ENCODE data around the gene RNF26.
A peak's percentile ranks its signal among the peaks of the same experiment; 100 is the strongest.

RNF26 gene
- 12.7 to 19.2 (median 14.1) reads per million in 9 experiments for total RNA-seq

- ATAC-seq (replicated peaks) = peak; percentile 96
- Mint-ChIP-seq H3K4me1 (ENCODE audit: low read depth in 2 of 2) (peaks cover 24 to 40% of the 10 kb centered on the region in 2 donors), H3K36me3 (ENCODE audit: insufficient read depth) (peaks cover 14% of the 10 kb centered on the region), H3K4me3 (peak within 1 kb of the TSS; percentile 94 to 98), H3K27ac (peak within 1 kb of the TSS; percentile 95 to 96), H3K9me3 (no peaks in the 10 kb centered on the region), H3K27me3 (peaks cover 11 to 24% of the 10 kb centered on the region in 2 donors)
- DNase-seq = peak; percentile 92 to 93 (median 93)
These were observed at the start of gene RNF26 for GRCh38 chr11:119334174-119334930. Gene RNF26 (plus strand): TSS chr11:119334527. CDS start chr11:119335123, 596 bp downstream.

GRCh38 chr11:119285431-119285830 is 48.9 kb upstream of the RNF26 start:
- Mint-ChIP-seq H3K4me1 (ENCODE audit: low read depth in 2 of 2) (peaks cover 6 to 16% of the 10 kb centered on the region in 2 donors), H3K36me3 (ENCODE audit: insufficient read depth) (peaks cover 31% of the 10 kb centered on the region), H3K4me3 (no peak overlapping the region), H3K27ac (no peak overlapping the region), H3K9me3 (no peaks in the 10 kb centered on the region), H3K27me3 (no peaks in the 10 kb centered on the region)
- ATAC-seq (replicated peaks) = no peak
- no peak for DNase-seq

GRCh38 chr11:119288219-119288618 is 46.1 kb upstream of the RNF26 start:
- Mint-ChIP-seq H3K4me3 (no peak overlapping the region), H3K27me3 (no peaks in the 10 kb centered on the region), H3K9me3 (no peaks in the 10 kb centered on the region), H3K27ac (peak overlapping the region; percentile 19 to 75), H3K36me3 (ENCODE audit: insufficient read depth) (peaks cover 37% of the 10 kb centered on the region), H3K4me1 (ENCODE audit: low read depth in 2 of 2) (peaks cover 2 to 9% of the 10 kb centered on the region in 2 donors)
- no peak for ATAC-seq (replicated peaks)
- no peak for DNase-seq

- peaks cover 37% of the 10 kb centered on the region for H3K36me3 Mint-ChIP-seq (ENCODE audit: insufficient read depth)
- DNase-seq (no peak), ATAC-seq (replicated peaks) (no peak)
- no peak overlapping the region for H3K27ac Mint-ChIP-seq
- H3K4me1 Mint-ChIP-seq (ENCODE audit: low read depth in 2 of 2) = no peaks in the 10 kb centered on the region
- H3K27me3 Mint-ChIP-seq = no peaks in the 10 kb centered on the region
- H3K4me3 Mint-ChIP-seq = no peak overlapping the region
- H3K9me3 Mint-ChIP-seq = no peaks in the 10 kb centered on the region
These were observed 43.3 kb upstream of the RNF26 start for GRCh38 chr11:119290894-119291497.

GRCh38 chr11:119293461-119293860 is 40.9 kb upstream of the RNF26 start:
- Mint-ChIP-seq H3K27ac (no peak overlapping the region), H3K4me3 (no peak overlapping the region), H3K36me3 (ENCODE audit: insufficient read depth) (peaks cover 40% of the 10 kb centered on the region), H3K4me1 (ENCODE audit: low read depth in 2 of 2) (no peaks in the 10 kb centered on the region), H3K27me3 (no peaks in the 10 kb centered on the region), H3K9me3 (no peaks in the 10 kb centered on the region)
- ATAC-seq (replicated peaks) (no peak), DNase-seq (no peak)

- Mint-ChIP-seq H3K4me3 (no peak overlapping the region), H3K4me1 (ENCODE audit: low read depth in 2 of 2) (no peaks in the 10 kb centered on the region), H3K27ac (no peak overlapping the region), H3K36me3 (ENCODE audit: insufficient read depth) (peaks cover 46% of the 10 kb centered on the region), H3K9me3 (no peaks in the 10 kb centered on the region), H3K27me3 (no peaks in the 10 kb centered on the region)
- DNase-seq (no peak), ATAC-seq (replicated peaks) (no peak)
These were observed 39.1 kb upstream of the RNF26 start for GRCh38 chr11:119295178-119295577.

GRCh38 chr11:119297938-119298337 is 36.4 kb upstream of the RNF26 start:
- DNase-seq (no peak), ATAC-seq (replicated peaks) (no peak)
- H3K4me3 Mint-ChIP-seq = no peak overlapping the region
- peaks cover 51% of the 10 kb centered on the region for H3K36me3 Mint-ChIP-seq (ENCODE audit: insufficient read depth)
- no peaks in the 10 kb centered on the region for H3K27me3 Mint-ChIP-seq
- no peak overlapping the region for H3K27ac Mint-ChIP-seq
- H3K4me1 Mint-ChIP-seq (ENCODE audit: low read depth in 2 of 2) = no peaks in the 10 kb centered on the region
- no peaks in the 10 kb centered on the region for H3K9me3 Mint-ChIP-seq

GRCh38 chr11:119298726-119299125 is 35.6 kb upstream of the RNF26 start:
- H3K9me3 Mint-ChIP-seq = no peaks in the 10 kb centered on the region
- no peaks in the 10 kb centered on the region for H3K27me3 Mint-ChIP-seq
- no peaks in the 10 kb centered on the region for H3K4me1 Mint-ChIP-seq (ENCODE audit: low read depth in 2 of 2)
- H3K4me3 Mint-ChIP-seq = no peak overlapping the region
- ATAC-seq (replicated peaks) (no peak), DNase-seq (no peak)
- H3K27ac Mint-ChIP-seq = no peak overlapping the region
- peaks cover 58% of the 10 kb centered on the region for H3K36me3 Mint-ChIP-seq (ENCODE audit: insufficient read depth)

- Mint-ChIP-seq H3K27me3 (no peaks in the 10 kb centered on the region), H3K4me3 (no peak overlapping the region), H3K9me3 (no peaks in the 10 kb centered on the region), H3K4me1 (ENCODE audit: low read depth in 2 of 2) (no peaks in the 10 kb centered on the region), H3K36me3 (ENCODE audit: insufficient read depth) (peaks cover 56% of the 10 kb centered on the region), H3K27ac (no peak overlapping the region)
- DNase-seq (no peak), ATAC-seq (replicated peaks) (no peak)
These were observed 34.9 kb upstream of the RNF26 start for GRCh38 chr11:119299416-119299815.

- Mint-ChIP-seq H3K4me1 (ENCODE audit: low read depth in 2 of 2) (peaks cover 0 to 3% of the 10 kb centered on the region in 2 donors), H3K4me3 (no peak overlapping the region), H3K27me3 (no peaks in the 10 kb centered on the region), H3K9me3 (no peaks in the 10 kb centered on the region), H3K36me3 (ENCODE audit: insufficient read depth) (peaks cover 57% of the 10 kb centered on the region), H3K27ac (no peak overlapping the region)
- no peak for DNase-seq
- ATAC-seq (replicated peaks) = no peak
These were observed 33.9 kb upstream of the RNF26 start for GRCh38 chr11:119300198-119300964.

GRCh38 chr11:119303227-119303718 is 31.1 kb upstream of the RNF26 start:
- peaks cover 0 to 4% of the 10 kb centered on the region in 2 donors for H3K4me1 Mint-ChIP-seq (ENCODE audit: low read depth in 2 of 2)
- H3K27ac Mint-ChIP-seq = no peak overlapping the region
- no peaks in the 10 kb centered on the region for H3K27me3 Mint-ChIP-seq
- no peaks in the 10 kb centered on the region for H3K9me3 Mint-ChIP-seq
- peaks cover 42% of the 10 kb centered on the region for H3K36me3 Mint-ChIP-seq (ENCODE audit: insufficient read depth)
- H3K4me3 Mint-ChIP-seq = no peak overlapping the region
- ATAC-seq (replicated peaks) = no peak
- no peak for DNase-seq

- ATAC-seq (replicated peaks) = no peak
- Mint-ChIP-seq H3K4me1 (ENCODE audit: low read depth in 2 of 2) (peaks cover 0 to 4% of the 10 kb centered on the region in 2 donors), H3K27ac (peak overlapping the region in 1 of 2 donors; percentile 62), H3K9me3 (no peaks in the 10 kb centered on the region), H3K36me3 (ENCODE audit: insufficient read depth) (peaks cover 32% of the 10 kb centered on the region), H3K27me3 (no peaks in the 10 kb centered on the region), H3K4me3 (no peak overlapping the region)
- DNase-seq = no peak
These were observed 28.6 kb upstream of the RNF26 start for GRCh38 chr11:119305556-119306372.
